Measurements from ENCODE around the gene ITGB1. TPM values are rescaled to one million over a fixed set of nuclear protein-coding genes. Genes with fewer than 3 reads are reported as not detected.
A peak's percentile ranks its signal among the peaks of the same experiment; 100 is the strongest.

The ITGB1 gene
- total and polyA plus RNA-seq, 9 of the 15 experiments (the other 6 are each of a cell fraction or from before 2014, with no cell fraction given): 40.2 to 194 (median 155) TPM

DNA sequence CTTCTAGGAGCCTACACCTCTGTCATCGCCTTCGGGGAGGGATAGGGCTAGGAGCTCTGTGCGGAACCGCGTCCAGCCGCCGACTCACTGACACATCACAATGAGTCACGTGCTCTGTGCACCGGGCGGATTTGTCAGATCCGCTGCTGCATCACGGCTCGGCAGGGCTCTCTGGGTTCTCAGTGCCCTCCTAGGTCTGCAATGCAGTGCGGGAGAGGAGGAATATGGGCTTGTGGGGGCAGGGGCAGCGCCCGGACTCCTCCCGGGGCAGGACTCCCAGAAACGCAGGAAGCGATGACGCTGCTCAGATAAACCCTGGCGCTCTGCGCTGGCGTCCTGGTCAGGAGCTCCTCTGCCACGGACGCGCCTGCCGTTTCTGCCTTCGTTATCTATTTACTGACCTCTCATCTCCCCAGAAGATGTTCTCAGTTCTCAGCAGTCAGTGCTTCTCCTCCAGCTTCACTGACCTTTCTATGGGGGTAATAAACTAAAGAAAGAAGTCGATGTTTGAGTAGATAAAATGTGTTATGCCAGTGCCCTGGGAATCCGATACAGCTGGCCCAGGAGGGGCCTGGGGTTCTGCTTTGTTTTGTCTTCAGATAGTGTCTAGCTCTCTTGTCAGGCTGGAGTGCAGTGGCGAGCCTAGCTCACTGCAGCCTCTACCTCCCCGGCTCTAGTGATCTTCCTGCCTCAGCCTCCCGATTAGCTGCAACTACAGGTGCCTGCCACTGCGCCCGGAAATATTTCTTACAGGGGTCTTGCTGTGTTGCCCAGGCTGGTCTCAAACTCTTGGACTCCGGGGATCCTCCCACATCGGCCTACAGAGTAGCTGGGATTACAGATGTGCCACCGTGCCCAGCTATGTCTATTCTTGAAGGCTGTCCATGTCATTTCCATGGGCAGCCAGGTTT is 22.8 kb upstream of the ITGB1 start (continued):
- TF ChIP-seq, protein P1, sequence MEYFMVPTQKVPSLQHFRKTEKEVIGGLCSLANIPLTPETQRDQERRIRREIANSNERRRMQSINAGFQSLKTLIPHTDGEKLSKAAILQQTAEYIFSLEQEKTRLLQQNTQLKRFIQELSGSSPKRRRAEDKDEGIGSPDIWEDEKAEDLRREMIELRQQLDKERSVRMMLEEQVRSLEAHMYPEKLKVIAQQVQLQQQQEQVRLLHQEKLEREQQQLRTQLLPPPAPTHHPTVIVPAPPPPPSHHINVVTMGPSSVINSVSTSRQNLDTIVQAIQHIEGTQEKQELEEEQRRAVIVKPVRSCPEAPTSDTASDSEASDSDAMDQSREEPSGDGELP (CRISPR knock-in tag; IDR thresholded peaks at IDR 0.05; ENCODE audit: borderline replicate concordance): peak; percentile 82; the same call in 1 of the 2 replicates
- TF ChIP-seq, protein P2, sequence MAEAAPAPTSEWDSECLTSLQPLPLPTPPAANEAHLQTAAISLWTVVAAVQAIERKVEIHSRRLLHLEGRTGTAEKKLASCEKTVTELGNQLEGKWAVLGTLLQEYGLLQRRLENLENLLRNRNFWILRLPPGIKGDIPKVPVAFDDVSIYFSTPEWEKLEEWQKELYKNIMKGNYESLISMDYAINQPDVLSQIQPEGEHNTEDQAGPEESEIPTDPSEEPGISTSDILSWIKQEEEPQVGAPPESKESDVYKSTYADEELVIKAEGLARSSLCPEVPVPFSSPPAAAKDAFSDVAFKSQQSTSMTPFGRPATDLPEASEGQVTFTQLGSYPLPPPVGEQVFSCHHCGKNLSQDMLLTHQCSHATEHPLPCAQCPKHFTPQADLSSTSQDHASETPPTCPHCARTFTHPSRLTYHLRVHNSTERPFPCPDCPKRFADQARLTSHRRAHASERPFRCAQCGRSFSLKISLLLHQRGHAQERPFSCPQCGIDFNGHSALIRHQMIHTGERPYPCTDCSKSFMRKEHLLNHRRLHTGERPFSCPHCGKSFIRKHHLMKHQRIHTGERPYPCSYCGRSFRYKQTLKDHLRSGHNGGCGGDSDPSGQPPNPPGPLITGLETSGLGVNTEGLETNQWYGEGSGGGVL (CRISPR knock-in tag; IDR thresholded peaks at IDR 0.05): no peak
- TF ChIP-seq PRPF4 (IDR thresholded peaks at IDR 0.05; ENCODE audit: insufficient read depth, low read depth, low read length, poor library complexity, severe bottlenecking) (no peak), RBM14 (IDR thresholded peaks at IDR 0.05; ENCODE audit: borderline replicate concordance, insufficient read depth, low read depth, low read length) (no peak), CEBPG (CRISPR knock-in tag; IDR thresholded peaks at IDR 0.05) (no peak), CEBPG (tag; conservative IDR thresholded peaks at IDR 0.05 in 1 of 2, IDR thresholded peaks at IDR 0.05 in 1 of 2) (no peak), OTX1 (CRISPR knock-in tag; IDR thresholded peaks at IDR 0.05) (0 out of 2 replicates have a peak, but pooled peaks have one; percentile 23), ELF1 (tag; IDR thresholded peaks at IDR 0.05) (no peak), BCL6 (CRISPR knock-in tag; IDR thresholded peaks at IDR 0.05) (no peak)
- TF ChIP-seq, protein P3, sequence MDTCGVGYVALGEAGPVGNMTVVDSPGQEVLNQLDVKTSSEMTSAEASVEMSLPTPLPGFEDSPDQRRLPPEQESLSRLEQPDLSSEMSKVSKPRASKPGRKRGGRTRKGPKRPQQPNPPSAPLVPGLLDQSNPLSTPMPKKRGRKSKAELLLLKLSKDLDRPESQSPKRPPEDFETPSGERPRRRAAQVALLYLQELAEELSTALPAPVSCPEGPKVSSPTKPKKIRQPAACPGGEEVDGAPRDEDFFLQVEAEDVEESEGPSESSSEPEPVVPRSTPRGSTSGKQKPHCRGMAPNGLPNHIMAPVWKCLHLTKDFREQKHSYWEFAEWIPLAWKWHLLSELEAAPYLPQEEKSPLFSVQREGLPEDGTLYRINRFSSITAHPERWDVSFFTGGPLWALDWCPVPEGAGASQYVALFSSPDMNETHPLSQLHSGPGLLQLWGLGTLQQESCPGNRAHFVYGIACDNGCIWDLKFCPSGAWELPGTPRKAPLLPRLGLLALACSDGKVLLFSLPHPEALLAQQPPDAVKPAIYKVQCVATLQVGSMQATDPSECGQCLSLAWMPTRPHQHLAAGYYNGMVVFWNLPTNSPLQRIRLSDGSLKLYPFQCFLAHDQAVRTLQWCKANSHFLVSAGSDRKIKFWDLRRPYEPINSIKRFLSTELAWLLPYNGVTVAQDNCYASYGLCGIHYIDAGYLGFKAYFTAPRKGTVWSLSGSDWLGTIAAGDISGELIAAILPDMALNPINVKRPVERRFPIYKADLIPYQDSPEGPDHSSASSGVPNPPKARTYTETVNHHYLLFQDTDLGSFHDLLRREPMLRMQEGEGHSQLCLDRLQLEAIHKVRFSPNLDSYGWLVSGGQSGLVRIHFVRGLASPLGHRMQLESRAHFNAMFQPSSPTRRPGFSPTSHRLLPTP (IDR thresholded peaks at IDR 0.05; ENCODE audit: borderline replicate concordance, extremely low read depth, insufficient read length): no peak
- TF ChIP-seq, protein P4, sequence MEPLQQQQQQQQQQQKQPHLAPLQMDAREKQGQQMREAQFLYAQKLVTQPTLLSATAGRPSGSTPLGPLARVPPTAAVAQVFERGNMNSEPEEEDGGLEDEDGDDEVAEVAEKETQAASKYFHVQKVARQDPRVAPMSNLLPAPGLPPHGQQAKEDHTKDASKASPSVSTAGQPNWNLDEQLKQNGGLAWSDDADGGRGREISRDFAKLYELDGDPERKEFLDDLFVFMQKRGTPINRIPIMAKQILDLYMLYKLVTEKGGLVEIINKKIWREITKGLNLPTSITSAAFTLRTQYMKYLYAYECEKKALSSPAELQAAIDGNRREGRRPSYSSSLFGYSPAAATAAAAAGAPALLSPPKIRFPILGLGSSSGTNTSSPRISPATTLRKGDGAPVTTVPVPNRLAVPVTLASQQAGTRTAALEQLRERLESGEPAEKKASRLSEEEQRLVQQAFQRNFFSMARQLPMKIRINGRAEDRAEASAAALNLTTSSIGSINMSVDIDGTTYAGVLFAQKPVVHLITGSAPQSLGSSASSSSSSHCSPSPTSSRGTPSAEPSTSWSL (CRISPR knock-in tag; IDR thresholded peaks at IDR 0.05; ENCODE audit: borderline replicate concordance): peak; percentile 86; the same call in 1 of the 2 replicates
